ENCODE measurements around the gene SARDH. TPM values are rescaled to one million over a fixed set of nuclear protein-coding genes. Genes with fewer than 3 reads are reported as not detected.
A peak's percentile ranks its signal among the peaks of the same experiment; 100 is the strongest.

SARDH gene
- total and polyA plus RNA-seq, 4 experiments from 2014 or later = 2.5 to 19.3 (median 11.4) TPM

DNA sequence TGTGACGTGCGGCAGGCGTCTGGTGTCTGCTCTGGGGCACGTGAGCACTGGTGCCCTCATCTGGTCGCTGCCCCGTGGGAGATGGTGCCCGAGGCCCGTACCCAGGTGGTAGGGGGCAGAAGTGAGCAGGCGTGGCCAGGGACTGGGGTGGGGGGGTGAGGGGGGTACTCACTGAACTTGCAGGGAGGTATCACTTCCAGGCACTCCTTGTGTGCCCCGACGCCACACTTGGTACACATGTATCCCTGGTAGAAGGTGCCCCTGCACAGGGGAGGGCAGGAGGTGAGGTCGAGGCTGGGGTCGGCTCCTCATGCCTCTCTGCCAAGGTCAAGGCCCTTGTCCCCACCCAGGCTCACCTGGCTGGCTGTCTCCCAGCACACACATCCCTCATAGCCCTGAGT, 45.2 kb upstream of the SARDH start:
- ChIA-PET CTCF (ENCODE audit: partially characterized antibody) (interaction anchor here (1.0 to 3.8 kb wide), 9 partner anchors 8 to 316 kb away, joined by 3 to 101 read pairs (median 5); no protein-coding TSS in a partner anchor), POLR2A (ENCODE audit: partially characterized antibody) (no interaction called here)
- Mint-ChIP-seq H3K27me3 (peaks cover 0 to 2% of the 10 kb centered on the region in 2 donors), H3K27ac (no peak overlapping the region), H3K9me3 (no peaks in the 10 kb centered on the region), H3K4me3 (no peak overlapping the region), H3K4me1 (no peaks in the 10 kb centered on the region), H3K36me3 (no peaks in the 10 kb centered on the region)
- H3K27ac ChIP-seq (ENCODE audit: low read depth, low read length) = no peak overlapping the region
- H3K36me3 ChIP-seq (ENCODE audit: insufficient read depth, low read length) = no peaks in the 10 kb centered on the region
- H3K9me3 ChIP-seq (ENCODE audit: control insufficient read depth in 1 of 2, low read length in 2 of 2) = no peaks in the 10 kb centered on the region
- no peak for DNase-seq
- H3K4me3 ChIP-seq (ENCODE audit: low read length in 2 of 2) = no peak overlapping the region
- no peaks in the 10 kb centered on the region for H3K4me1 ChIP-seq (ENCODE audit: insufficient read depth, low read length)
- intact Hi-C loops (cut with micrococcal nuclease) = no loop called here
- H3K27me3 ChIP-seq (ENCODE audit: insufficient read depth, low read length) = no peaks in the 10 kb centered on the region

DNA sequence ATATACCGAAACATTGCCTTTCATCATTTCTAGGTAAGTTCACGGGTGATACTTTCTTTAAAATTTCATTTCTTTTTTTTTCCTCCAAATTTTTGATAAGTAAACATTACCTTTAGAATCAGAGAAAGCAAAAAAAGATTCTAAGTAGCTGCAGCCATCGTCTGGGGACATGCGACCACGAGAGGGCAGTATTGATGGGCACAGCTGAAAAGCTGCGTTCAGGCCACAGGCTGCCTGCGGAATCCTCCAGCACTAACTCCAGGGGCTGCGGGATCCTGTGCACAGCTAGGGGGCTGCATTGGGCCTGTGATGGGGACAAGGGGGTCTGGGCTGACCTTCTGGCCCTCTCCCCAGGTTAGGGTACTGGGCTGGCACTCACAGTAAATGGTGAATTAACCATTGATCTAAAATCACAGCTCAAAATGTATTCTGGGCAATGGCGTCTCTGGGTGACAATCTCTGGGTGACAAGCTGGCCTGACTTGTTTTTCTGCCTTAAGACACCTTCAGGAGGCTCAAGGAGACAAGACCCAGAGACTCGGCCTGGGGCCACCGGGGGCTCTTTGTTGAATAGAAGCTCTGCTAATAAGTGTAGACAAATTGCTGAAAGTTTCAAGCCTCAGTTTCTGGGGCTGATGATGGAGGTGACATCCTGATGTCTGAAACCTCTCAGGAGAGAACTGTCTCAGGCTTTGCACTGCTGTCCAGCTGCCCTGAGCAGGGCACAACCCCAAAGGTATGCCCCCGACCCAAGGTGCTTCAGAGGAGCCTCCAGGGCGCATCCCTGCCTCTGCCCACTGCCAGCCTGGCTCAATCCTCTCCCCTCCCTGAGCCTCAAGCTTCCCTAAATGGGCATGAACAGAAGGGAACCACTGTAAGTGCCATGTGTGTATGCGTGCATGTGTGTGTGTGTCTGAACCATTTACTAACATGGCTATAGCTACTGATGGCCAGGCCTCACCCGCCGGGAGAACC, 44.3 kb upstream of the SARDH start:
- Mint-ChIP-seq H3K36me3 (no peaks in the 10 kb centered on the region), H3K4me1 (no peaks in the 10 kb centered on the region), H3K4me3 (peak overlapping the region in 1 of 8 donors; percentile 20), H3K27ac (no peak overlapping the region), H3K27me3 (peaks cover 0 to 2% of the 10 kb centered on the region in 2 donors), H3K9me3 (no peaks in the 10 kb centered on the region)
- H3K27me3 ChIP-seq (ENCODE audit: insufficient read depth, low read length) = no peaks in the 10 kb centered on the region
- peak; percentile 41 to 52 (median 47) for DNase-seq
- POLR2A ChIA-PET (ENCODE audit: partially characterized antibody) = interaction anchor here (0.6 to 1.3 kb wide), 2 partner anchors 212 to 234 kb away, joined by 4 read pairs; no protein-coding TSS in a partner anchor
- H3K36me3 ChIP-seq (ENCODE audit: insufficient read depth, low read length) = no peaks in the 10 kb centered on the region
- H3K4me3 ChIP-seq (ENCODE audit: low read length in 2 of 2) = no peak overlapping the region
- intact Hi-C loops (cut with micrococcal nuclease) = loop anchor here (1.0 kb wide), 1 partner anchor 317 kb away; no protein-coding TSS in a partner anchor
- H3K9me3 ChIP-seq (ENCODE audit: control insufficient read depth in 1 of 2, low read length in 2 of 2) = no peaks in the 10 kb centered on the region
- H3K27ac ChIP-seq (ENCODE audit: low read depth, low read length) = no peak overlapping the region
- CTCF ChIA-PET (ENCODE audit: partially characterized antibody) = interaction anchor here (0.7 to 3.8 kb wide), 22 partner anchors 9 to 316 kb away, joined by 3 to 101 read pairs (median 3); partner anchors contain the start of gene SARDH
- no peaks in the 10 kb centered on the region for H3K4me1 ChIP-seq (ENCODE audit: insufficient read depth, low read length)

DNA sequence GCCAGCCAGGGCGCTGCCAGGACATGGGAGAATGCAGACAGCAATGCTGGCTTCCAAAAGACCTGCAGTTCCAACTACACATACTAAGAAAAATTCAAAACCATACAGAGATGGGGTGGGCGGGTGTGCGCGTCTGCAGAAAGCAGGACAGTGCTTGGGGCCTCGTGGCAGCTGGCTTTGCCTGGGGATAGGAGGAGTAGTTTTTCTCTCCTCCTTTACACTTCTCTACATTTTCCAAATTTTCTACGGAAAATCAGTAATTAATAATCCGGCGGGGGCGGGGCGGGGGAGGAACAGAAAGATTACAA, 43.6 kb upstream of the SARDH start:
- Histone ChIP-seq H3K4me1 (ENCODE audit: insufficient read depth, low read length) (no peaks in the 10 kb centered on the region), H3K4me3 (ENCODE audit: low read length in 2 of 2) (no peak overlapping the region), H3K36me3 (ENCODE audit: insufficient read depth, low read length) (no peaks in the 10 kb centered on the region), H3K9me3 (ENCODE audit: control insufficient read depth in 1 of 2, low read length in 2 of 2) (no peaks in the 10 kb centered on the region), H3K27me3 (ENCODE audit: insufficient read depth, low read length) (no peaks in the 10 kb centered on the region), H3K27ac (ENCODE audit: low read depth, low read length) (no peak overlapping the region)
- Mint-ChIP-seq H3K36me3 (no peaks in the 10 kb centered on the region), H3K4me1 (no peaks in the 10 kb centered on the region), H3K27me3 (no peaks in the 10 kb centered on the region), H3K27ac (no peak overlapping the region), H3K4me3 (no peak overlapping the region), H3K9me3 (no peaks in the 10 kb centered on the region)
- CTCF ChIA-PET (ENCODE audit: partially characterized antibody) = interaction anchor here (0.9 to 3.8 kb wide), 18 partner anchors 8 to 317 kb away, joined by 3 to 101 read pairs (median 4); partner anchors contain the start of gene SARDH
- POLR2A ChIA-PET (ENCODE audit: partially characterized antibody) = interaction anchor here (0.6 to 1.3 kb wide), 2 partner anchors 213 to 235 kb away, joined by 4 read pairs; no protein-coding TSS in a partner anchor
- no peak for DNase-seq
- intact Hi-C loops (cut with micrococcal nuclease) = loop anchor here (1.0 kb wide), 1 partner anchor 318 kb away; no protein-coding TSS in a partner anchor

- intact Hi-C loops (cut with micrococcal nuclease) = no loop called here
- DNase-seq = no peak
- no peak overlapping the region for H3K27ac Mint-ChIP-seq
- H3K36me3 Mint-ChIP-seq = no peaks in the 10 kb centered on the region
- CTCF ChIA-PET (ENCODE audit: partially characterized antibody) = interaction anchor here (0.9 to 3.8 kb wide), 16 partner anchors 9 to 318 kb away, joined by 3 to 101 read pairs (median 3); partner anchors contain the start of gene SARDH
- no peak overlapping the region for H3K4me3 ChIP-seq (ENCODE audit: low read length in 2 of 2)
- POLR2A ChIA-PET (ENCODE audit: partially characterized antibody) = interaction anchor here (1.3 kb wide), 1 partner anchor 213 kb away, joined by 4 read pairs; no protein-coding TSS in a partner anchor
- no peak overlapping the region for H3K27ac ChIP-seq (ENCODE audit: low read depth, low read length)
- H3K9me3 ChIP-seq (ENCODE audit: control insufficient read depth in 1 of 2, low read length in 2 of 2) = no peaks in the 10 kb centered on the region
- no peaks in the 10 kb centered on the region for H3K4me1 Mint-ChIP-seq
- no peaks in the 10 kb centered on the region for H3K4me1 ChIP-seq (ENCODE audit: insufficient read depth, low read length)
- no peaks in the 10 kb centered on the region for H3K36me3 ChIP-seq (ENCODE audit: insufficient read depth, low read length)
- no peaks in the 10 kb centered on the region for H3K27me3 ChIP-seq (ENCODE audit: insufficient read depth, low read length)
- no peaks in the 10 kb centered on the region for H3K27me3 Mint-ChIP-seq
- no peaks in the 10 kb centered on the region for H3K9me3 Mint-ChIP-seq
- no peak overlapping the region for H3K4me3 Mint-ChIP-seq
Measured at GRCh38 chr9:133780962-133781827, 43.0 kb upstream of the SARDH start.

DNA sequence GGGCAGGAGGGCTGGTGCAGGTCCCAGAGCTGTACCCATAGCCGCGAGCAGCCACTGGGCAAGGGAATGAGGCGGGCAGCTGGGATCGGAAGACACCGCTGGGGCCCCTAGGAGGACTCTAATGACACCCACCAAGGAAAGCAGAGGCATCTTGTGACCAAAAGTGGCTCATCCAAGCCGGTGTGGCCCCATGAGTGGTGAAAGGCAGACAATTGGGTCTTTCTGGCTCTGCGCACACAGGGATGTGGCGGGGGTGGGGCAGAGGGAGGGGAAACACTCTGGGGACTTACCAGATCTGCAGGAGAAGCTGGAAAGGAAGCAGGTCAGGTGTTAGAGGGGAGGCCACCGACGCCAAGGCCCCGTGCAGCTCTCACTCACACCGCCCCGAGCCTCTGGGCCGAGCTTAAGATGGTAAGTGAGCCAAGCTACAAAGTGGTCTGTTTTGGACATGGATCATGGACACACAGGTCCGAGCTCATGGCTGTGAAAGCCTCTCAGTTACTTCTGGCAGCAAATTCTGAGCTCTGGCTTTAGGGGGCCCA, 42.3 kb upstream of the SARDH start:
- no peak overlapping the region for H3K4me3 ChIP-seq (ENCODE audit: low read length in 2 of 2)
- no peak for DNase-seq
- ChIA-PET POLR2A (ENCODE audit: partially characterized antibody) (no interaction called here), CTCF (ENCODE audit: partially characterized antibody) (interaction anchor here (1.0 to 3.8 kb wide), 7 partner anchors 9 to 319 kb away, joined by 3 to 101 read pairs (median 8); no protein-coding TSS in a partner anchor)
- Mint-ChIP-seq H3K9me3 (peaks cover 0 to under 1% (median 0%) of the 10 kb centered on the region in 8 donors), H3K27me3 (no peaks in the 10 kb centered on the region), H3K36me3 (peaks cover 0 to under 1% of the 10 kb centered on the region in 2 donors), H3K4me1 (no peaks in the 10 kb centered on the region), H3K4me3 (no peak overlapping the region), H3K27ac (no peak overlapping the region)
- no peaks in the 10 kb centered on the region for H3K27me3 ChIP-seq (ENCODE audit: insufficient read depth, low read length)
- H3K27ac ChIP-seq (ENCODE audit: low read depth, low read length) = no peak overlapping the region
- intact Hi-C loops (cut with micrococcal nuclease) = no loop called here
- H3K4me1 ChIP-seq (ENCODE audit: insufficient read depth, low read length) = no peaks in the 10 kb centered on the region
- H3K36me3 ChIP-seq (ENCODE audit: insufficient read depth, low read length) = no peaks in the 10 kb centered on the region
- H3K9me3 ChIP-seq (ENCODE audit: control insufficient read depth in 1 of 2, low read length in 2 of 2) = no peaks in the 10 kb centered on the region

DNA sequence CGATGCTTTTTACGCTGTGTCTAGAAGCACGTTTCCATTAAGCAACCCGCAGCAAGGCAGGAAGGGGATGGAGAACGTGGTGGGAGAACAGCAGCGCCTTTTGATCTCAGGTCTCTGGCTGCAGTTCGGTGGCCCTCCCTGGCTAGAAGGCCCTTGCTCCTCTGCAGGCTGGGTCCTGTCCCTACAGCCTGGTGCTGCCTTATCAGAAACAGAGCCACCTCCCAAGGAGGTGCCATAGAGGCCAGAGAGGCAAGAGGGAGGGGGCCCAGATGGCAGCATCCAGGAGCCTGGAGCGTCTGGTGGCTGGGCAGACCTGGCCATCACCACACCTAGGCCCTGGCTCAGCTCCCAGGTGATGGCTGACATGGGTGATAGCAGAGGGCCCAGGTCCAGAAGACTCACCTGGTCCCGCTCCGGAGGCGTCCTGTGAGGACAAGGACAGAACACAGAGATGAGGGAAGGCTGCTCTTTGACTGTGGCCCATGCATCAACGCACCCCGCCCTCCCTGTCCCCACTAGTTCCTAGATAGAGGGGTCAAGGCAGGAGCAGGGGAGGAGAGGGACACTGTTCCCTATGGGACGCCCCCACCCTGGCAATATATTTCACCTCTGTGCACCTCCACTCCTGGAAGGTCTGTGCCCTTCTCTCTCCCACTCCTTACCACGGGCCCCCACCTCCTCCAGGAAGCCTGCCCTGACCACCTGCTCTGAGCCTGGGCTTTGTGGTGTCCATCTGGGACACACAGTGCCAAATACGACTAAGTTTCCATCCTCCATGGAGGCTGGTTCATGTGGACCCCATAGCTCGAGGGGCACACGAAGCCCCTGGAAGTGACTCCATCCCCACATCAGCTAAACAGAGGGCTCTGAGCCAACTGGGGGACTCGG, 41.6 kb upstream of the SARDH start:
- ChIA-PET POLR2A (ENCODE audit: partially characterized antibody) (no interaction called here), CTCF (ENCODE audit: partially characterized antibody) (interaction anchor here (1.1 to 3.8 kb wide), 3 partner anchors 10 to 215 kb away, joined by 3 to 101 read pairs (median 8); no protein-coding TSS in a partner anchor)
- Histone ChIP-seq H3K4me1 (ENCODE audit: insufficient read depth, low read length) (no peaks in the 10 kb centered on the region), H3K9me3 (ENCODE audit: control insufficient read depth in 1 of 2, low read length in 2 of 2) (no peaks in the 10 kb centered on the region), H3K36me3 (ENCODE audit: insufficient read depth, low read length) (no peaks in the 10 kb centered on the region), H3K4me3 (ENCODE audit: low read length in 2 of 2) (no peak overlapping the region), H3K27me3 (ENCODE audit: insufficient read depth, low read length) (no peaks in the 10 kb centered on the region), H3K27ac (ENCODE audit: low read depth, low read length) (no peak overlapping the region)
- Mint-ChIP-seq H3K9me3 (peaks cover 0 to 2% (median 0%) of the 10 kb centered on the region in 8 donors), H3K27me3 (no peaks in the 10 kb centered on the region), H3K27ac (no peak overlapping the region), H3K4me3 (no peak overlapping the region), H3K4me1 (no peaks in the 10 kb centered on the region), H3K36me3 (peaks cover 0 to 2% of the 10 kb centered on the region in 2 donors)
- intact Hi-C loops (cut with micrococcal nuclease) = no loop called here
- no peak for DNase-seq
